Astrocyte of the hippocampus (primary cell): ENCODE results near the gene SOX2.
A peak's percentile ranks its signal among the peaks of the same experiment; 100 is the strongest.

Experiments used
- DNase-seq: peaks from one replicate; pipeline ENCODE4 v3.0.0; 2011; ENCODE audit warnings: low read depth, low spot score

The SOX2 gene

GRCh38 chr3:181722766-181723425 lies 11.2 kb downstream of the SOX2 start:
- DNase-seq, result peak; percentile 65

DNA sequence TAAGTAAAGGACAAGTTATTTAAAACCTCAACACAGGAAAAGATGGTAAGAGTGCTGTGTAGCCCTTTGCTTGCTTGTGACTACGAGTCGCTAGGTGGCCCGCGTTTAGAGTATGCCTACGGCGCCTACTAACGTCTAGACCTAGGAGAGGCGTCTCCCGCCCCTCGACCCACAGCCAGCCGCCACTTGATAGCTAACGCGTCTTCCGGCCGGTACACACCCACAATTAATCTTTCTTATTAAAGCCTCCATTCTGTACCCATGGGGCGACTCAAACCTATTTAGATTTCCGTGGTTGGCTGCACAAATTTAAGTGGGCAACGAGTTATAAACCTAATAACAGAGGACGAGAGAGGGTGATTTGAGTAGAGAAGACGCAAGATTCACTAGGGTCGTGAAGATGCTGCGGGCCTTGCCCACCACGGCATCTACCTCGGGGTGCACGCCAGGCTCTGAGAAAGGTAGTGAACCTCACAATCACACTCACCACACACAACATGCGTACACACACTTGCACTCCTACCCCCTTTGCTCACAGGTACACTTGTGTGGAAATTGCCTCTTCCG lies 12.0 kb downstream of the SOX2 start:
- DNase-seq, result peak; percentile 76

DNA sequence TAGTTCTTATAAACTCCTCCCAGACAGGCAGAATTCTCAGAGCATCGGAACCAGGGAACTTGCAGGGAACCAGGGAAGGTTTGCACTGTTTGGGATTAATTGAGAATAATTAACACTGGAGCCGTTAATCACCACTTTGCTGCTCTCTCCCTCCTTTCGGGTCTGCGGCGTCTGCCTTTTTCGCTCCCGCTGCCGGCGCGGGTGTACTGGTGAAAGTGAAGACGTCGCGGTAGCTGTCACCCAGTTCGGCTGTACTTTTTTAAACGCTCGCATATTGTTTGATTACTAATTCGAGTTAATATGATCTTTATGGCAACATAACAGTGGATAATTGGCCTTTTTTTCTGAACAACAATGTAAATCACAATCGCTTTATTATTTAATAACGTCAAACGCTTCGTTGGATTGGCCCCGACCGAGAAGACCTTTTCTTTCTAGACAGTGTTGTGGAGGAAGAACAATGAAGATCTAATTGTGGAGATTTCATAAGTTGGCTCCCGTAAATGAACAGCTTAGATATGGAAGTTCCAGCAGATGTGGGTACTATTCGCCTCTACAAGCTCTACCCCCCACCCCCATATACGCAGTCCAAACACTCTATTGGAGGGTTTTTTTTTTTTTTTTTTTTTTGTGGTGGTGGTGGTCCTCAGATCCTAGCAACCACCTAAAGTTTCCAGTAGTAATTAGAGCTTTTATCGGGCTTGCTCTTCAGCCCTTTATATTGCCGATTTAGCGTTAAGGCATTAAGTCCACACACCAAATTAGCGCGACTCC lies 12.7 kb downstream of the SOX2 start:
- peak; percentile 71 for DNase-seq

- peak; percentile 63 for DNase-seq
These were observed 13.5 kb downstream of the SOX2 start for GRCh38 chr3:181725131-181725731.

- DNase-seq, result peak; percentile 66
These were observed 14.1 kb downstream of the SOX2 start for GRCh38 chr3:181725830-181726229.

- DNase-seq, result peak; percentile 90
These were observed 14.9 kb downstream of the SOX2 start for GRCh38 chr3:181726351-181727330.

- peak; percentile 81 for DNase-seq
These were observed 15.8 kb downstream of the SOX2 start for GRCh38 chr3:181727341-181728032.

DNA sequence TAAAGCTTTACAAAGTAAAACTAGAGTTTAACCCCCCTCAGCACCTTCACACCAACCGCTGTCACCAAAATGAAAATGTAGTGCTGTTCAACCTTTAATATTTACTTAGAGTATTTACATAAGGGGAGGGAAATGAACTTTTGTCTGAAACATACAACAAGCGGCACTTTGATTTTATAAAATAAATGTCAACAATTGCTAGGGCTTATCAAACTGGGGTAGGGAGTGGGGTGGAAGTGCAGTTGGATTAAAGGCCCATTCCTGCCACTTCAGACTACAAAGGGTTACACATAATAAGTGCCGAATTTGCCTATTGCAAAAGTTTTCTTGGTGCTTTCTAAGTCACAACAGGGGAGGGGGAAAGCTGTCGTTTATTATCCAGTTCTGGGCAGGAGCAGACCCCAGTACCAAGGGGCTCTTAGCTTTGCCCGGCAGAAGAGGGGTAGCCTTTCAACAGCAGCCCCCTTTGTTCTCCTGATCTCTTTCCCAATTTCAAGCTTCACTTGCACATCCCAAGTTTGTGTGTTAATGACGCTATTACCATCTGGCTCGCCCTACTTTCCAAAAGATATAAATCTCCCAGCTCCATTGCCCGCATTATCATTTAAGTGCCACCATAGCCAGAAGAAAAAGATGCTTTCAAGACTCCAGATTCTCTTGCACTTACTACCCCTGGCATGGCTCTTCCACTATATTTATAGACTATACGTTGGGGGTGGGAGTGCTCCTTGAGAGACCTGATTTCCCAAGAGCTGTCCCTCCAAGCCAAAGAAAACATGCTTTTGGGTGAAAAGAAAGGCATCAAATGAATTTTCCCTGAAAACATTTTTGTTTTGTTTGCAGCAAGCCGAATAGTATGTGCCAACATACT lies 17.0 kb downstream of the SOX2 start:
- DNase-seq, result peak; percentile 81

DNA sequence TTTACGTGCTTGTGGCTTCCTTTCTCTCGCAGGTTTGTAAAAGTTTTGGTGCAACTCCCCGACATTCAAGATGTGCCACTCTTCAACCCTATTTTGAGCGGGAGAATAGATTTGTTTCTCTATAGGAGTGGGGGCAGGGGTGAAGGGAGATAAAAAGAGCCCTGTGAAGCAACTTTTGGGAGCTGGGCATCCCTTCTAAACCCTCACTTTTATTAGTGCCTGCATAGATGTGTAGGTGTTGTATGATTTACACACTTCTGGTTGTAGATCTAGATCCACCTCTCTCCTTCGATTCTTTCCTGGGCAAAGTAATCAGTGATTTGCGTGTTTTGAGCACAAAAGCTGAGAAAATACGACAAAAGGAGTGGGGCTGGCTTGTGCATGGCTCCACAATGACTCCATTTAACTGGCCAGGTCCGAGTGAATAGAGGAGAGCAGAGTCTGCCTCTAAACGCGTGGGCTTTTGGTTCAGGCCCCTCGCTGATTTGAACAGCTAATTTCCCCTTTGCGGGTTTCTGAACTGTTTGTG lies 17.7 kb downstream of the SOX2 start:
- peak; percentile 53 for DNase-seq

GRCh38 chr3:181730316-181730715 lies 18.6 kb downstream of the SOX2 start:
- DNase-seq, result peak; percentile 29

DNA sequence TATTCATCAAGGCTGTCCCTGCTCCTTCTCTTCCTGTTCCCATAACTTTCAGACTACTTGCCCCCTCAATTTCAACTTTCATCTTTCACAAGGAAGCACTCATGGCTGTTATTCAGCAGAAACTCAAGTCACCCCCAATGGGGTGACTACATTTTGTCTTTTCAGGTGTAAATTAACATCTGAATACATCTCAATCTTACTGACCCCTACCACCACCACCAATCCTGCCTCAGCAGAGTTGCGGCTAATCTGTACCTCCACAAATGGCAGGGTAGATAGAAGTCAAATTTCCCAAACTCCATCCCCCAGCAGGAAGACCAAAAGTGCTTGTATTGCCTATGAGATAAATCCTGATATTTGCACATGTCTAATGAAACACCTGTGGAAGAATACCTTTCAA lies 19.2 kb downstream of the SOX2 start:
- no peak for DNase-seq

- peak; percentile 30 for DNase-seq
These were observed 24.2 kb downstream of the SOX2 start for GRCh38 chr3:181735911-181736310.

GRCh38 chr3:181738551-181738950 lies 26.8 kb downstream of the SOX2 start:
- no peak for DNase-seq

DNA sequence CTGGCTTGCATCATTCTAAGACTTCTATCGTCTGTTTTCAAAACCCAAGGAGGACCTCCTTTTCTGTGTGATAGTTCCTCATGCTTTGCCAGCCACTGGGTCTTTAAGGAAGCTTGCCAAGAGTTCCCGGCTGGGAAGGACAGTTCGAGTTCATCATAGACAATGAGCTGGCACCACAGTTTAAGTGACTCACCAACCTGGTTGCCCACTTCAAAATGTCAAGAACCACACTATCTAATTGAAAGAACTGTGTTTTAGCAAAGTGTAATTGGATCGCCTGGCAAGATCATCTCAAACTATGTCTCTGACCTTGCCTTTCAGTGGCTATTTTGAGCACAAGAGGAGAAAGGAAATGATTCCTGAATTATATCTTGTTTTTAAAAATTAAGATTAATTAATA lies 27.9 kb downstream of the SOX2 start:
- peak; percentile 46 for DNase-seq

- DNase-seq, result no peak
These were observed 29.7 kb downstream of the SOX2 start for GRCh38 chr3:181741417-181741816.

GRCh38 chr3:181752202-181752671 lies 40.5 kb downstream of the SOX2 start:
- DNase-seq, result peak; percentile 87

- DNase-seq, result peak; percentile 19
These were observed 41.7 kb downstream of the SOX2 start for GRCh38 chr3:181753391-181753790.

DNA sequence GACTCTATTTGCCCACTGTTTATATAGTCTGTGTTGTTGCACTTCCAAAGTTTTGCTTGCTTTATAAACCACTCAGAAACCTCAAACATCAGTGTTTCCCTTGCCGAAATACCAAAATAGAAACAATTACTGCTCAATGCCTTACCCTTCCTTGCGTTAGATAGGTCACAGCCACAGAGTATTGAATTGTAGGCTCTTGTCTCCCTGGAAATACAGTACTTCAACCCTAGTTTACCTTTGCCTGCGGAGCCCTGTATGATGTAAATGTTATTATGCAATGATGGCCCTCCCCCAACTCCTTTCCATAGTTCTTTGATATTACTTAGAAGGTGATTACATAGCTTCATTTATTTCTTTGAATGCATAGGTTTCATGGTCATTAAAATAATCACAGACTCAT lies 44.2 kb downstream of the SOX2 start:
- no peak for DNase-seq

- no peak for DNase-seq
These were observed 45.0 kb downstream of the SOX2 start for GRCh38 chr3:181756645-181757297.
